PC-9 (cell line): ENCODE results near the gene AIMP1. TPM values are rescaled to one million over a fixed set of nuclear protein-coding genes. Genes with fewer than 3 reads are reported as not detected.

Source experiments
- BruUV-seq: library from RNA; stranded (reverse); fragments of 400-500 nt; replicated peaks from 2 replicates; lab custom pipeline; 2021; lab: Mats Ljungman, UMichigan
- CTCF ChIA-PET: fragments of 300-600 bp; sonication (Branson Sonifier 250); formaldehyde crosslinking; loops from one replicate; lab custom pipeline; 2022; ENCODE audit warnings: antibody characterized with exemption; lab: Charles Lee
- POLR2A ChIA-PET: fragments of 300-600 bp; sonication (Branson Sonifier 250); formaldehyde crosslinking; loops from one replicate; lab custom pipeline; 2022; ENCODE audit warnings: antibody characterized with exemption; ENCODE audit not compliant: unreplicated experiment; lab: Charles Lee
- DNase-seq, 2 experiments: peaks; one replicate each; pipeline versions ENCODE4 v3.0.0 to v3.0.0-alpha.2; 2015 to 2022; ENCODE audit warnings: mixed read lengths in 1 of 2
- H2AFZ ChIP-seq: fragments of 200-600 bp; sonication (generic); 2 replicates; pipeline ENCODE4 v1.8.1; 2017; ENCODE audit warnings: antibody characterized with exemption
- H3F3A ChIP-seq: fragments of 200-600 bp; sonication (generic); 2 replicates; pipeline ENCODE4 v1.8.1; 2017; ENCODE audit warnings: antibody characterized with exemption, mild to moderate bottlenecking, low read depth; ENCODE audit not compliant: insufficient read depth
- H3K27ac ChIP-seq: fragments of 200-600 bp; sonication (generic); 2 replicates; pipeline ENCODE4 v1.6.1; 2016; ENCODE audit warnings: mixed run types
- H3K27me3 ChIP-seq: fragments of 200-600 bp; sonication (generic); 2 replicates; pipeline ENCODE4 v1.6.1; 2016; ENCODE audit warnings: low read depth, mixed run types; ENCODE audit not compliant: insufficient read depth
- H3K36me3 ChIP-seq: fragments of 200-600 bp; sonication (generic); 2 replicates; pipeline ENCODE4 v1.6.1; 2016; ENCODE audit warnings: low read depth, mixed run types
- H3K4me1 ChIP-seq: fragments of 200-600 bp; sonication (generic); replicated peaks from 2 replicates; pipeline ENCODE4 v1.6.1; 2016; ENCODE audit warnings: mixed run types; ENCODE audit not compliant: insufficient read depth
- H3K4me2 ChIP-seq: fragments of 200-600 bp; sonication (generic); 2 replicates; pipeline ENCODE4 v1.6.1; 2017; ENCODE audit warnings: mixed run types
- H3K4me3 ChIP-seq: fragments of 200-600 bp; sonication (generic); 2 replicates; pipeline ENCODE4 v1.6.1; 2016; ENCODE audit warnings: mixed run types
- H3K79me2 ChIP-seq: fragments of 200-600 bp; sonication (generic); 2 replicates; pipeline ENCODE4 v1.6.1; 2017; ENCODE audit warnings: low read depth, mixed run types
- H3K9me2 ChIP-seq: fragments of 200-600 bp; sonication (generic); 2 replicates; pipeline ENCODE4 v1.8.1; 2017; ENCODE audit warnings: mild to moderate bottlenecking; ENCODE audit not compliant: insufficient read depth
- H3K9me3 ChIP-seq: fragments of 200-600 bp; sonication (generic); 2 replicates; pipeline ENCODE4 v1.8.1; 2016; ENCODE audit warnings: low read depth; ENCODE audit not compliant: insufficient read depth
- H4K20me1 ChIP-seq: fragments of 200-600 bp; sonication (generic); 2 replicates; pipeline ENCODE4 v1.8.1; 2017; ENCODE audit not compliant: insufficient read depth
- EZH2 ChIP-seq: fragments of 200-600 bp; sonication (generic); IDR thresholded peaks from 2 replicates; pipeline ENCODE4 v1.8.0; 2017; ENCODE audit warnings: antibody characterized with exemption, low read depth
- intact Hi-C: fragments of 100-400 bp; cut with micrococcal nuclease; formaldehyde crosslinking; loops from one replicate; pipeline ENCODE4 v1.10.0; 2022; ENCODE audit not compliant: unreplicated experiment
- total RNA-seq: library from RNA; stranded (reverse); gene quantifications from 2 replicates; pipeline ENCODE4 v1.2.3, GENCODE V29; 2021
- TF ChIP-seq, protein P1 (sequence below): fragments of 200-600 bp; sonication (generic); conservative IDR thresholded peaks from 2 replicates; pipeline ENCODE4 v1.6.1; 2017; ENCODE audit warnings: mixed run types, antibody characterized with exemption, mild to moderate bottlenecking, moderate library complexity

AIMP1 gene
- total RNA-seq, 1 experiment from 2014 or later = 47.0 TPM

GRCh38 chr4:106343865-106344646 is 27.7 kb downstream of the AIMP1 start:
- no peaks in the 10 kb centered on the region for H3F3A ChIP-seq
- 0 out of 2 replicates have a peak, but pooled peaks cover 6% of the 10 kb centered on the region for H3K79me2 ChIP-seq
- CTCF ChIA-PET = no interaction called here
- no peak for TF ChIP-seq EZH2
- TF ChIP-seq, protein P1, sequence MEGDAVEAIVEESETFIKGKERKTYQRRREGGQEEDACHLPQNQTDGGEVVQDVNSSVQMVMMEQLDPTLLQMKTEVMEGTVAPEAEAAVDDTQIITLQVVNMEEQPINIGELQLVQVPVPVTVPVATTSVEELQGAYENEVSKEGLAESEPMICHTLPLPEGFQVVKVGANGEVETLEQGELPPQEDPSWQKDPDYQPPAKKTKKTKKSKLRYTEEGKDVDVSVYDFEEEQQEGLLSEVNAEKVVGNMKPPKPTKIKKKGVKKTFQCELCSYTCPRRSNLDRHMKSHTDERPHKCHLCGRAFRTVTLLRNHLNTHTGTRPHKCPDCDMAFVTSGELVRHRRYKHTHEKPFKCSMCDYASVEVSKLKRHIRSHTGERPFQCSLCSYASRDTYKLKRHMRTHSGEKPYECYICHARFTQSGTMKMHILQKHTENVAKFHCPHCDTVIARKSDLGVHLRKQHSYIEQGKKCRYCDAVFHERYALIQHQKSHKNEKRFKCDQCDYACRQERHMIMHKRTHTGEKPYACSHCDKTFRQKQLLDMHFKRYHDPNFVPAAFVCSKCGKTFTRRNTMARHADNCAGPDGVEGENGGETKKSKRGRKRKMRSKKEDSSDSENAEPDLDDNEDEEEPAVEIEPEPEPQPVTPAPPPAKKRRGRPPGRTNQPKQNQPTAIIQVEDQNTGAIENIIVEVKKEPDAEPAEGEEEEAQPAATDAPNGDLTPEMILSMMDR = no peak
- intact Hi-C loops = no loop called here
- POLR2A ChIA-PET = no interaction called here
- no peaks in the 10 kb centered on the region for H3K4me1 ChIP-seq
- H4K20me1 ChIP-seq = 0 out of 2 replicates have a peak, but pooled peaks cover 2% of the 10 kb centered on the region
- no peaks in the 10 kb centered on the region for H3K27me3 ChIP-seq
- BruUV-seq = no TSS peak
- no peak overlapping the region for H3K27ac ChIP-seq
- H3K9me3 ChIP-seq = no peaks in the 10 kb centered on the region
- H3K4me2 ChIP-seq = no peak overlapping the region
- no peak for DNase-seq
- no peak overlapping the region for H3K4me3 ChIP-seq
- H3K36me3 ChIP-seq = no peaks in the 10 kb centered on the region
- no peak overlapping the region for H2AFZ ChIP-seq
- H3K9me2 ChIP-seq = no peaks in the 10 kb centered on the region

- Histone ChIP-seq H3K9me2 (no peaks in the 10 kb centered on the region), H3K36me3 (no peaks in the 10 kb centered on the region), H3K79me2 (0 out of 2 replicates have a peak, but pooled peaks cover 6% of the 10 kb centered on the region), H3K4me2 (no peak overlapping the region), H3K4me1 (no peaks in the 10 kb centered on the region), H3F3A (no peaks in the 10 kb centered on the region), H4K20me1 (0 out of 2 replicates have a peak, but pooled peaks cover 2% of the 10 kb centered on the region), H3K27ac (no peak overlapping the region), H3K9me3 (no peaks in the 10 kb centered on the region), H3K4me3 (no peak overlapping the region), H3K27me3 (no peaks in the 10 kb centered on the region), H2AFZ (no peak overlapping the region)
- no TSS peak for BruUV-seq
- TF ChIP-seq EZH2 = no peak
- TF ChIP-seq, protein P1 = no peak
- ChIA-PET CTCF (no interaction called here), POLR2A (no interaction called here)
- intact Hi-C loops = no loop called here
- DNase-seq = no peak
These were observed 28.3 kb downstream of the AIMP1 start for GRCh38 chr4:106344647-106344970.

- TF ChIP-seq, protein P1 = no peak
- no peak for TF ChIP-seq EZH2
- Histone ChIP-seq H3K4me3 (no peak overlapping the region), H4K20me1 (no peaks in the 10 kb centered on the region), H2AFZ (no peak overlapping the region), H3F3A (no peaks in the 10 kb centered on the region), H3K9me3 (no peaks in the 10 kb centered on the region), H3K9me2 (no peaks in the 10 kb centered on the region), H3K36me3 (no peaks in the 10 kb centered on the region), H3K27ac (no peak overlapping the region), H3K79me2 (0 out of 2 replicates have a peak, but pooled peaks cover under 1% of the 10 kb centered on the region), H3K27me3 (no peaks in the 10 kb centered on the region), H3K4me2 (no peak overlapping the region), H3K4me1 (no peaks in the 10 kb centered on the region)
- CTCF ChIA-PET = no interaction called here
- POLR2A ChIA-PET = no interaction called here
- intact Hi-C loops = no loop called here
- DNase-seq = no peak
- no TSS peak for BruUV-seq
These were observed 30.8 kb downstream of the AIMP1 start for GRCh38 chr4:106347167-106347566.
